ENCODE data around the gene MELTF.

Gene MELTF

GRCh38 chr3:196987022-196987421, 42.6 kb downstream of the MELTF start:
- Histone ChIP-seq H2AFZ (ENCODE audit: low read depth, low read length, severe bottlenecking) (no peak overlapping the region), H4K20me1 (ENCODE audit: low read depth, low read length) (no peaks in the 10 kb centered on the region), H3K4me2 (ENCODE audit: low read depth, low read length, poor library complexity, severe bottlenecking) (no peak overlapping the region)

GRCh38 chr3:196985954-196986885, 43.4 kb downstream of the MELTF start:
- H2AFZ ChIP-seq (ENCODE audit: low read depth, low read length, severe bottlenecking) = no peak overlapping the region
- H4K20me1 ChIP-seq (ENCODE audit: low read depth, low read length) = no peaks in the 10 kb centered on the region
- TF ChIP-seq CTCF (IDR thresholded peaks at IDR 0.05; ENCODE audit: insufficient read depth, low read length, poor library complexity, severe bottlenecking) (no peak), EZH2phosphoT487 (conservative IDR thresholded peaks at IDR 0.05; ENCODE audit: low read length) (no peak)
- H3K9ac ChIP-seq (ENCODE audit: low read length) = no peak overlapping the region
- H3K4me2 ChIP-seq (ENCODE audit: low read depth, low read length, poor library complexity, severe bottlenecking) = no peak overlapping the region
- no peak overlapping the region for H3K27ac ChIP-seq (ENCODE audit: low read depth, low read length)
- no peaks in the 10 kb centered on the region for H3K27me3 ChIP-seq (ENCODE audit: low read length)
- H3K36me3 ChIP-seq (ENCODE audit: low read length) = no peaks in the 10 kb centered on the region
- no peaks in the 10 kb centered on the region for H3F3A ChIP-seq (ENCODE audit: insufficient read depth)
- H3K9me3 ChIP-seq (ENCODE audit: insufficient read depth, low read length) = 0 out of 2 replicates have a peak, but pooled peaks cover 6% of the 10 kb centered on the region
- H3K79me2 ChIP-seq (ENCODE audit: insufficient read depth, low read length) = no peaks in the 10 kb centered on the region
- H3K4me3 ChIP-seq (ENCODE audit: insufficient read depth, low read length, poor library complexity, severe bottlenecking) = no peak overlapping the region
- no peaks in the 10 kb centered on the region for H3K9me2 ChIP-seq (replicated peaks; ENCODE audit: insufficient read depth, low read length)

More at GRCh38 chr3:196987022-196987421, 42.6 kb downstream of the MELTF start:
- Histone ChIP-seq H3K9me2 (replicated peaks; ENCODE audit: insufficient read depth, low read length) (no peaks in the 10 kb centered on the region), H3K4me3 (ENCODE audit: insufficient read depth, low read length, poor library complexity, severe bottlenecking) (no peak overlapping the region), H3K27me3 (ENCODE audit: low read length) (no peaks in the 10 kb centered on the region), H3K36me3 (ENCODE audit: low read length) (no peaks in the 10 kb centered on the region), H3F3A (ENCODE audit: insufficient read depth) (no peaks in the 10 kb centered on the region), H3K9me3 (ENCODE audit: insufficient read depth, low read length) (0 out of 2 replicates have a peak, but pooled peaks cover 6% of the 10 kb centered on the region), H3K79me2 (ENCODE audit: insufficient read depth, low read length) (no peaks in the 10 kb centered on the region), H3K9ac (ENCODE audit: low read length) (no peak overlapping the region), H3K27ac (ENCODE audit: low read depth, low read length) (no peak overlapping the region)
- no peak for TF ChIP-seq EZH2phosphoT487 (conservative IDR thresholded peaks at IDR 0.05; ENCODE audit: low read length)
- no peak for TF ChIP-seq CTCF (IDR thresholded peaks at IDR 0.05; ENCODE audit: insufficient read depth, low read length, poor library complexity, severe bottlenecking)

GRCh38 chr3:196985298-196985697, 44.3 kb downstream of the MELTF start:
- no peak overlapping the region for H3K4me3 ChIP-seq (ENCODE audit: insufficient read depth, low read length, poor library complexity, severe bottlenecking)

More at GRCh38 chr3:196985298-196985697, 44.3 kb downstream of the MELTF start:
- Histone ChIP-seq H3K79me2 (ENCODE audit: insufficient read depth, low read length) (no peaks in the 10 kb centered on the region), H4K20me1 (ENCODE audit: low read depth, low read length) (no peaks in the 10 kb centered on the region), H3K36me3 (ENCODE audit: low read length) (no peaks in the 10 kb centered on the region), H3F3A (ENCODE audit: insufficient read depth) (no peaks in the 10 kb centered on the region), H3K9me3 (ENCODE audit: insufficient read depth, low read length) (0 out of 2 replicates have a peak, but pooled peaks cover 6% of the 10 kb centered on the region), H3K27me3 (ENCODE audit: low read length) (no peaks in the 10 kb centered on the region), H3K9ac (ENCODE audit: low read length) (no peak overlapping the region), H2AFZ (ENCODE audit: low read depth, low read length, severe bottlenecking) (no peak overlapping the region), H3K4me2 (ENCODE audit: low read depth, low read length, poor library complexity, severe bottlenecking) (no peak overlapping the region), H3K27ac (ENCODE audit: low read depth, low read length) (no peak overlapping the region), H3K9me2 (replicated peaks; ENCODE audit: insufficient read depth, low read length) (no peaks in the 10 kb centered on the region)
- TF ChIP-seq EZH2phosphoT487 (conservative IDR thresholded peaks at IDR 0.05; ENCODE audit: low read length) (no peak), CTCF (IDR thresholded peaks at IDR 0.05; ENCODE audit: insufficient read depth, low read length, poor library complexity, severe bottlenecking) (no peak)

Measured in SU-DHL-6 (cell line).